GM23338 (cell line): ENCODE results near the gene PPP2R5B. TPM values are rescaled to one million over a fixed set of nuclear protein-coding genes. Genes with fewer than 3 reads are reported as not detected.

Experiments used
- ATAC-seq: fragments of 200-7000 bp; cut with Tn5 transposase; 3 replicates; pipeline ENCODE4 v1.9.1; 2020
- DNase-seq: peaks from one replicate; pipeline ENCODE4 v3.0.0-alpha.2; 2015; ENCODE audit warnings: low spot score
- H2AFZ ChIP-seq: fragments of 200-600 bp; sonication (generic); 2 replicates; pipeline ENCODE4 v1.8.0; 2016; ENCODE audit warnings: antibody characterized with exemption, mild to moderate bottlenecking, moderate library complexity
- H3F3A ChIP-seq: fragments of 200-600 bp; sonication (generic); replicated peaks from 2 replicates; pipeline ENCODE4 v1.8.0; 2017; ENCODE audit warnings: antibody characterized with exemption, mixed run types, low read depth
- H3K27ac ChIP-seq: fragments of 200-600 bp; sonication (generic); 2 replicates; pipeline ENCODE4 v1.6.1; 2016; ENCODE audit warnings: low read depth
- H3K27me3 ChIP-seq: fragments of 200-600 bp; sonication (generic); 2 replicates; pipeline ENCODE4 v1.8.0; 2016; ENCODE audit warnings: mild to moderate bottlenecking, mixed run types, moderate library complexity; ENCODE audit not compliant: insufficient read depth
- H3K36me3 ChIP-seq: fragments of 200-600 bp; sonication (generic); 2 replicates; pipeline ENCODE4 v1.8.0; 2016; ENCODE audit warnings: mild to moderate bottlenecking; ENCODE audit not compliant: insufficient read depth
- H3K4me1 ChIP-seq: fragments of 200-600 bp; sonication (generic); 2 replicates; pipeline ENCODE4 v1.8.0; 2016; ENCODE audit warnings: mild to moderate bottlenecking, moderate library complexity; ENCODE audit not compliant: insufficient read depth
- H3K4me2 ChIP-seq: fragments of 200-600 bp; sonication (generic); 2 replicates; pipeline ENCODE4 v1.7.1; 2017; ENCODE audit warnings: mixed run types
- H3K4me3 ChIP-seq: fragments of 200-600 bp; sonication (generic); 2 replicates; pipeline ENCODE4 v1.6.1; 2016; ENCODE audit warnings: mixed run types
- H3K79me2 ChIP-seq: fragments of 200-600 bp; sonication (generic); replicated peaks from 2 replicates; pipeline ENCODE4 v1.8.0; 2017; ENCODE audit warnings: mild to moderate bottlenecking; ENCODE audit not compliant: insufficient read depth
- H3K9me2 ChIP-seq: fragments of 200-600 bp; sonication (generic); 2 replicates; pipeline ENCODE4 v1.8.0; 2017; ENCODE audit not compliant: insufficient read depth
- H4K20me1 ChIP-seq: fragments of 200-600 bp; sonication (generic); replicated peaks from 2 replicates; pipeline ENCODE4 v1.8.0; 2017; ENCODE audit warnings: mild to moderate bottlenecking; ENCODE audit not compliant: insufficient read depth
- H3K27ac Mint-ChIP-seq: 2 replicates; pipeline ENCODE4 v1.8.0; 2020; ENCODE audit warnings: inconsistent platforms, mild to moderate bottlenecking, moderate library complexity, mixed read lengths
- H3K27me3 Mint-ChIP-seq: 3 replicates; pipeline ENCODE4 v1.8.0; 2022; ENCODE audit warnings: low read depth, mild to moderate bottlenecking, moderate library complexity, mixed read lengths, inconsistent platforms; ENCODE audit not compliant: insufficient read depth, poor library complexity
- H3K36me3 Mint-ChIP-seq: 3 replicates; pipeline ENCODE4 v1.8.0; 2021; ENCODE audit warnings: low read depth, mild to moderate bottlenecking, inconsistent platforms, moderate library complexity, mixed read lengths
- H3K4me1 Mint-ChIP-seq: 3 replicates; pipeline ENCODE4 v1.8.0; 2020; ENCODE audit warnings: mild to moderate bottlenecking, inconsistent platforms, mixed read lengths
- H3K4me3 Mint-ChIP-seq: 3 replicates; pipeline ENCODE4 v1.8.0; 2021; ENCODE audit warnings: moderate library complexity, mild to moderate bottlenecking, inconsistent platforms, mixed read lengths
- H3K9me3 Mint-ChIP-seq: 3 replicates; pipeline ENCODE4 v1.8.0; 2020; ENCODE audit warnings: moderate library complexity, mild to moderate bottlenecking, inconsistent platforms, mixed read lengths
- CREB1 ChIP-seq: fragments of 250-450 bp; sonication (Bioruptor Pico); IDR thresholded peaks from 2 replicates; pipeline ENCODE4 v1.5.0; 2020; ENCODE audit warnings: low read depth, mild to moderate bottlenecking, moderate library complexity
- EZH2 ChIP-seq: fragments of 200-600 bp; sonication (generic); IDR thresholded peaks from one replicate; pipeline ENCODE4 v1.8.0; 2017; ENCODE audit warnings: antibody characterized with exemption, mild to moderate bottlenecking, low read depth; ENCODE audit not compliant: unreplicated experiment
- EZH2phosphoT487 ChIP-seq: fragments of 200-600 bp; sonication (generic); IDR thresholded peaks from one replicate; pipeline ENCODE4 v1.8.1; 2018; ENCODE audit warnings: antibody characterized with exemption; ENCODE audit not compliant: unreplicated experiment
- NANOG ChIP-seq: IDR thresholded peaks from 2 replicates; pipeline ENCODE4 v1.6.1; 2016; ENCODE audit warnings: antibody characterized with exemption, borderline replicate concordance
- POLR2AphosphoS5 ChIP-seq: IDR thresholded peaks from 2 replicates; pipeline ENCODE4 v1.6.1; 2016; ENCODE audit warnings: antibody characterized with exemption, low read depth
- STAT1 ChIP-seq: IDR thresholded peaks from one replicate; pipeline ENCODE4 v1.6.1; 2016; ENCODE audit warnings: antibody characterized with exemption; ENCODE audit not compliant: unreplicated experiment
- ZNF114 ChIP-seq: fragments of 250-450 bp; sonication (Bioruptor Pico); IDR thresholded peaks from 2 replicates; pipeline ENCODE4 v1.5.0; 2020; ENCODE audit warnings: mild to moderate bottlenecking, moderate library complexity
- ZNF331 ChIP-seq: fragments of 250-450 bp; sonication (Bioruptor Pico); IDR thresholded peaks from 2 replicates; pipeline ENCODE4 v1.5.0; 2020; ENCODE audit warnings: low read depth, mild to moderate bottlenecking, moderate library complexity
- polyA plus RNA-seq: library from polyadenylated mRNA; unstranded; fragments of >200 nt; fragmentation: Nextera tagmentation; extraction: Ambion mirVana; gene quantifications from 2 replicates; pipeline ENCODE4 v1.2.1, GENCODE V29; 2016
- total RNA-seq: library from RNA; depleted of rRNA; stranded (reverse); fragments of >200 nt; shearing (Covaris generic); gene quantifications from 2 replicates; pipeline ENCODE4 v1.2.3, GENCODE V29; 2014
- TF ChIP-seq, protein P1 (sequence below): IDR thresholded peaks from one replicate; pipeline ENCODE4 v1.6.1; 2018; ENCODE audit warnings: antibody characterized with exemption; ENCODE audit not compliant: unreplicated experiment
- TF ChIP-seq, protein P2 (sequence below): fragments of 250-450 bp; sonication (Bioruptor Pico); IDR thresholded peaks from 2 replicates; pipeline ENCODE4 v1.5.0; 2020; ENCODE audit warnings: mild to moderate bottlenecking, moderate library complexity

The PPP2R5B gene
- total and polyA plus RNA-seq, 2 experiments from 2014 or later, result 2.8 to 5.8 TPM

DNA sequence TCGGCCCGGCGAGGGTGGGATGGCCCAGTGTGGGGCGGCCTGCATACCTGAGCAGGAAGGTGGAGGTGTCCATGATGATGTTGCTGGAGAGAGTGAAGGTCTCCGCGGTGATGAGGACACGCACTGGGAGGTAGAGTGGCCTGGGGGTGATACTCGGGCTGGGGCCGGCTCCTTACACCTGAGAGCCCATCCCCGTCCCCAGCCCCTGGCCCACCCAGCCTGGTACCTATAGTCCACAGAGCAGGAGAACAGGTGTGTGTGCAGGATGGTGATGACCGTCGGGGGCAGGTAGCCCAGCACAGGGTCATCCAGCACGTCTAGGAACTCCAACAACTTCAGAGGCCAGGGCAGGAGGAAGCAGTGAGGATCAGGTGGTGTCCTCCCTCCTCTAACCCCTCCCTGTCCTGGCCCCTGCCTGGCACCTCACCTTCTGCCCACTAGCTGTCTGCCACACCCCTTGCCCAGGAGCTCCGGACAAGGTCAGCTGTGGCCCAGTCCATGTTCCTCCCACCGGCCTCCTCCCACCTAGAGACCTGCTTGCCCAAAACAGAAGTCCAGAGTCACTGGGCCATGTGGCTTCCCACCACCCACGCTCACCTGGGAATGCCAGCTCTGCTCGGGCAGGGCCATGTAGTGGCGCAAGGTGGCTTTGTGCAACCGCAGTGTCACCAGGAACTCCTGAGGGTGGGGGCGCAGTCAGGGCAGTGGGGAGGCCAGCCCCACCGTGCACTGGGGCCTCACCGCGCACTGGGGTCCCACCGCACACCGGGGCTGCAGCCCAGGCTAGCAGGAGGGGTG, 18.8 kb upstream of the PPP2R5B start (continued):
- TF ChIP-seq, protein P1, sequence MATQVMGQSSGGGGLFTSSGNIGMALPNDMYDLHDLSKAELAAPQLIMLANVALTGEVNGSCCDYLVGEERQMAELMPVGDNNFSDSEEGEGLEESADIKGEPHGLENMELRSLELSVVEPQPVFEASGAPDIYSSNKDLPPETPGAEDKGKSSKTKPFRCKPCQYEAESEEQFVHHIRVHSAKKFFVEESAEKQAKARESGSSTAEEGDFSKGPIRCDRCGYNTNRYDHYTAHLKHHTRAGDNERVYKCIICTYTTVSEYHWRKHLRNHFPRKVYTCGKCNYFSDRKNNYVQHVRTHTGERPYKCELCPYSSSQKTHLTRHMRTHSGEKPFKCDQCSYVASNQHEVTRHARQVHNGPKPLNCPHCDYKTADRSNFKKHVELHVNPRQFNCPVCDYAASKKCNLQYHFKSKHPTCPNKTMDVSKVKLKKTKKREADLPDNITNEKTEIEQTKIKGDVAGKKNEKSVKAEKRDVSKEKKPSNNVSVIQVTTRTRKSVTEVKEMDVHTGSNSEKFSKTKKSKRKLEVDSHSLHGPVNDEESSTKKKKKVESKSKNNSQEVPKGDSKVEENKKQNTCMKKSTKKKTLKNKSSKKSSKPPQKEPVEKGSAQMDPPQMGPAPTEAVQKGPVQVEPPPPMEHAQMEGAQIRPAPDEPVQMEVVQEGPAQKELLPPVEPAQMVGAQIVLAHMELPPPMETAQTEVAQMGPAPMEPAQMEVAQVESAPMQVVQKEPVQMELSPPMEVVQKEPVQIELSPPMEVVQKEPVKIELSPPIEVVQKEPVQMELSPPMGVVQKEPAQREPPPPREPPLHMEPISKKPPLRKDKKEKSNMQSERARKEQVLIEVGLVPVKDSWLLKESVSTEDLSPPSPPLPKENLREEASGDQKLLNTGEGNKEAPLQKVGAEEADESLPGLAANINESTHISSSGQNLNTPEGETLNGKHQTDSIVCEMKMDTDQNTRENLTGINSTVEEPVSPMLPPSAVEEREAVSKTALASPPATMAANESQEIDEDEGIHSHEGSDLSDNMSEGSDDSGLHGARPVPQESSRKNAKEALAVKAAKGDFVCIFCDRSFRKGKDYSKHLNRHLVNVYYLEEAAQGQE, result no peak
- TF ChIP-seq ZNF114 (CRISPR knock-in tag) (no peak), CREB1 (CRISPR knock-in tag) (no peak), NANOG (no peak)

DNA sequence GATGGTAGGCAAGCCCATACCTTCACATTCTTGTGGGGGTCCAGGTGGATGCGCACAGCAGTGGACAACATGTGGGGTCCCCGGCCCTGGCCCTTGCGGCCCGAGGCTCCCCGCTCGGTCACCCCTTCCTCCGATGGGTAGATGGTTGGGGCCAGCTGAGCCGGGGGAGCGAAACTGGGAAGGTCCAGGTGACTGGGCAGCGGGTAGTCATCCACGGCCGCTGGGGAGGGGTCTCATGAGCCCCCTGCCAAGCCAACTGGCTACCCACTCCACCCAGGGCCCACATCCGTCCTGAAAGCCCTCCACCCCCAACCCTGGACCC, 18.2 kb upstream of the PPP2R5B start:
- Histone ChIP-seq H3K4me1 (no peaks in the 10 kb centered on the region), H3K4me2 (no peak overlapping the region), H3F3A (no peaks in the 10 kb centered on the region), H3K79me2 (no peaks in the 10 kb centered on the region), H3K9me2 (no peaks in the 10 kb centered on the region), H3K36me3 (no peaks in the 10 kb centered on the region), H4K20me1 (no peaks in the 10 kb centered on the region; the same call in none of the 2 replicates), H3K27me3 (no peaks in the 10 kb centered on the region), H3K4me3 (no peak overlapping the region), H3K27ac (no peak overlapping the region), H2AFZ (no peak overlapping the region)
- Mint-ChIP-seq H3K27ac (no peak overlapping the region), H3K27me3 (peaks cover 7% of the 10 kb centered on the region), H3K4me1 (no peaks in the 10 kb centered on the region), H3K4me3 (no peak overlapping the region), H3K36me3 (peaks cover 6% of the 10 kb centered on the region), H3K9me3 (no peaks in the 10 kb centered on the region; the same call in 2 of the 3 replicates)
- TF ChIP-seq STAT1, result no peak
- TF ChIP-seq ZNF114 (CRISPR knock-in tag), result no peak
- TF ChIP-seq EZH2, result no peak
- no peak for TF ChIP-seq EZH2phosphoT487
- no peak for TF ChIP-seq CREB1 (CRISPR knock-in tag)
- no peak for TF ChIP-seq ZNF331
- TF ChIP-seq, protein P1, result no peak
- no peak for TF ChIP-seq POLR2AphosphoS5
- TF ChIP-seq, protein P2, sequence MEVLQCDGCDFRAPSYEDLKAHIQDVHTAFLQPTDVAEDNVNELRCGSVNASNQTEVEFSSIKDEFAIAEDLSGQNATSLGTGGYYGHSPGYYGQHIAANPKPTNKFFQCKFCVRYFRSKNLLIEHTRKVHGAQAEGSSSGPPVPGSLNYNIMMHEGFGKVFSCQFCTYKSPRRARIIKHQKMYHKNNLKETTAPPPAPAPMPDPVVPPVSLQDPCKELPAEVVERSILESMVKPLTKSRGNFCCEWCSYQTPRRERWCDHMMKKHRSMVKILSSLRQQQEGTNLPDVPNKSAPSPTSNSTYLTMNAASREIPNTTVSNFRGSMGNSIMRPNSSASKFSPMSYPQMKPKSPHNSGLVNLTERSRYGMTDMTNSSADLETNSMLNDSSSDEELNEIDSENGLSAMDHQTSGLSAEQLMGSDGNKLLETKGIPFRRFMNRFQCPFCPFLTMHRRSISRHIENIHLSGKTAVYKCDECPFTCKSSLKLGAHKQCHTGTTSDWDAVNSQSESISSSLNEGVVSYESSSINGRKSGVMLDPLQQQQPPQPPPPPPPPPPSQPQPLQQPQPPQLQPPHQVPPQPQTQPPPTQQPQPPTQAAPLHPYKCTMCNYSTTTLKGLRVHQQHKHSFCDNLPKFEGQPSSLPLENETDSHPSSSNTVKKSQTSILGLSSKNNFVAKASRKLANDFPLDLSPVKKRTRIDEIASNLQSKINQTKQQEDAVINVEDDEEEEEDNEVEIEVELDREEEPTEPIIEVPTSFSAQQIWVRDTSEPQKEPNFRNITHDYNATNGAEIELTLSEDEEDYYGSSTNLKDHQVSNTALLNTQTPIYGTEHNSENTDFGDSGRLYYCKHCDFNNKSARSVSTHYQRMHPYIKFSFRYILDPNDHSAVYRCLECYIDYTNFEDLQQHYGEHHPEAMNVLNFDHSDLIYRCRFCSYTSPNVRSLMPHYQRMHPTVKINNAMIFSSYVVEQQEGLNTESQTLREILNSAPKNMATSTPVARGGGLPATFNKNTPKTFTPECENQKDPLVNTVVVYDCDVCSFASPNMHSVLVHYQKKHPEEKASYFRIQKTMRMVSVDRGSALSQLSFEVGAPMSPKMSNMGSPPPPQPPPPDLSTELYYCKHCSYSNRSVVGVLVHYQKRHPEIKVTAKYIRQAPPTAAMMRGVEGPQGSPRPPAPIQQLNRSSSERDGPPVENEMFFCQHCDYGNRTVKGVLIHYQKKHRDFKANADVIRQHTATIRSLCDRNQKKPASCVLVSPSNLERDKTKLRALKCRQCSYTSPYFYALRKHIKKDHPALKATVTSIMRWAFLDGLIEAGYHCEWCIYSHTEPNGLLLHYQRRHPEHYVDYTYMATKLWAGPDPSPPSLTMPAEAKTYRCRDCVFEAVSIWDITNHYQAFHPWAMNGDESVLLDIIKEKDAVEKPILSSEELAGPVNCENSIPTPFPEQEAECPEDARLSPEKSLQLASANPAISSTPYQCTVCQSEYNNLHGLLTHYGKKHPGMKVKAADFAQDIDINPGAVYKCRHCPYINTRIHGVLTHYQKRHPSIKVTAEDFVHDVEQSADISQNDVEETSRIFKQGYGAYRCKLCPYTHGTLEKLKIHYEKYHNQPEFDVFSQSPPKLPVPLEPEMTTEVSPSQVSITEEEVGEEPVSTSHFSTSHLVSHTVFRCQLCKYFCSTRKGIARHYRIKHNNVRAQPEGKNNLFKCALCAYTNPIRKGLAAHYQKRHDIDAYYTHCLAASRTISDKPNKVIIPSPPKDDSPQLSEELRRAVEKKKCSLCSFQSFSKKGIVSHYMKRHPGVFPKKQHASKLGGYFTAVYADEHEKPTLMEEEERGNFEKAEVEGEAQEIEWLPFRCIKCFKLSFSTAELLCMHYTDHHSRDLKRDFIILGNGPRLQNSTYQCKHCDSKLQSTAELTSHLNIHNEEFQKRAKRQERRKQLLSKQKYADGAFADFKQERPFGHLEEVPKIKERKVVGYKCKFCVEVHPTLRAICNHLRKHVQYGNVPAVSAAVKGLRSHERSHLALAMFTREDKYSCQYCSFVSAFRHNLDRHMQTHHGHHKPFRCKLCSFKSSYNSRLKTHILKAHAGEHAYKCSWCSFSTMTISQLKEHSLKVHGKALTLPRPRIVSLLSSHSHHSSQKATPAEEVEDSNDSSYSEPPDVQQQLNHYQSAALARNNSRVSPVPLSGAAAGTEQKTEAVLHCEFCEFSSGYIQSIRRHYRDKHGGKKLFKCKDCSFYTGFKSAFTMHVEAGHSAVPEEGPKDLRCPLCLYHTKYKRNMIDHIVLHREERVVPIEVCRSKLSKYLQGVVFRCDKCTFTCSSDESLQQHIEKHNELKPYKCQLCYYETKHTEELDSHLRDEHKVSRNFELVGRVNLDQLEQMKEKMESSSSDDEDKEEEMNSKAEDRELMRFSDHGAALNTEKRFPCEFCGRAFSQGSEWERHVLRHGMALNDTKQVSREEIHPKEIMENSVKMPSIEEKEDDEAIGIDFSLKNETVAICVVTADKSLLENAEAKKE (CRISPR knock-in tag), result no peak
- ATAC-seq (no peak), DNase-seq (no peak)
